GM18508 (cell line): Measurements from ENCODE around the gene EDNRB.

Source experiments
- ATAC-seq: cut with Tn5 transposase; IDR thresholded peaks from one replicate; pipeline ENCODE4 v1.9.1; 2021; ENCODE audit warnings: moderate number of reproducible peaks; ENCODE audit not compliant: insufficient read depth, unreplicated experiment

Gene EDNRB

DNA sequence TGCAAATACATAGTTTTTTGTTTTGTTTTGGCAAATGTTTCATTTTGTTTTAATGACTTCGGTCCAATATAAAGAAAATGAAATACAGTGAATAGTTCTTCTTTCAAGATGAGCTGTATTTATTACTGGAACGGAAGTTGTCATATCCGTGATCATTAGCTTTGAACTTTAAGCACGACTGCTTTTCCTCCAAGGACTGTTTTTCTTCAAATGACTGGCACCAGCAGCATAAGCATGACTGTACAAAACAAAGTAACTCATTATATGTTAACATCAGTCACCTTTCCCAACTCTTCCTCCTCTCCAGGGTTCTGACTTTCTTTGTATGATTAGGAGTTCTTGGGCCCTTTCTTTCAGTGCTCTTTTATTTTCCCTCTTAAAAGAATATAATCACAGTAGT lies 20.5 kb downstream of the EDNRB start:
- ATAC-seq = peak; percentile 97

DNA sequence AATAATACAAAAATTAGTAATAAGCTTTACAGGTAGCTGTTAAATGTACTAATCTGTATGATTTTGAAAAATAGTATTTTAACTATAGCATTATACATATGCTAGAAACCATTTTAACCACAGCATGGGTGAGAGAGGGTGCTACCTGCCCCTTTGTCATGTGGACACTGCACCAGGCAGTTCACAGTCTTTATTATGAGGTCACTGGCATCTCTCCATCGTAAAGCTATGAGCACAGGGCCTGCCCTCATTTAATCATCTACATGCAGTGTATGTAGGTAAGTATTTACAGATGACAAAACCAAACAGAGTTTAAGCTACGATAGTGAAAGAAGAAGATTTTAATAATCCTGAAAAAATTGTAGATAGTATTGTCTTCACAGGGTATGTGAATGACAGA lies 21.7 kb downstream of the EDNRB start:
- no peak for ATAC-seq

DNA sequence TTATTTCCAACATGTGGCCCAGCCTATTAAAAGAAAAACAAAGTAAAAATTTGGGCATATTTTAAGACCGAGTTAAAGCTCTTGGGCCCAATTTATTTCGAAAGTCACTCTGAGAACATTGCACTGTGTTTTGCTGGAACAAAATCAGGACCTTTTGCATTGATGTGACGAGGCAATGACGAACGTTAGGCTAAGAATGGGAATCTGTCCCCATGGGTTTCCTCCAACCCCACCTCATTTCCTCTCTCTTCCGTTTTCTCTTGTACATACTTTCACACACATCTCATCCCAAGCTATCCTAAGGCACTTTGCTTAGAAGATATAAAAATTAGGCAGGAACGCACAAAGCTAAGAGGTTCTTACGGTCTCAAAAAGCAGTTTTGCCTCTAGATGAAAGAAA lies 22.1 kb downstream of the EDNRB start:
- no peak for ATAC-seq

DNA sequence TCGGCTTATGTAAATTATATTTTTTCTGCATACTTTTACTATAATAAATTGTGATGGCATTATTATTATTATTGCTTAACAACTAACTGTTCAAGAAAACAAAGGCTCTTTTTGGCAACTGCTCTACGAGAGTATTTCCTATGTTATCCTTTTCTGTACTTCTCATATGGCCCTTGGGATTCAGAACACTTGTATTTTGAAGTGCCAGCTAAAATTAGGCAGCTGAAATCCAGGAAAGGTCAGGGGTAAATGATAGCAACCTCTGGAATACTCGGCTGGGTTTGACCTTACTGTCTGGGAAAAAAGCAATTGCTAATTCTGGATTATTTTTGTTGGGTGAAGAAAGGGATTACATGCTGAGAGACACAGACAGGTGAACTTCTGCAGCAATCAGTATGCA lies 23.9 kb downstream of the EDNRB start:
- ATAC-seq = no peak

DNA sequence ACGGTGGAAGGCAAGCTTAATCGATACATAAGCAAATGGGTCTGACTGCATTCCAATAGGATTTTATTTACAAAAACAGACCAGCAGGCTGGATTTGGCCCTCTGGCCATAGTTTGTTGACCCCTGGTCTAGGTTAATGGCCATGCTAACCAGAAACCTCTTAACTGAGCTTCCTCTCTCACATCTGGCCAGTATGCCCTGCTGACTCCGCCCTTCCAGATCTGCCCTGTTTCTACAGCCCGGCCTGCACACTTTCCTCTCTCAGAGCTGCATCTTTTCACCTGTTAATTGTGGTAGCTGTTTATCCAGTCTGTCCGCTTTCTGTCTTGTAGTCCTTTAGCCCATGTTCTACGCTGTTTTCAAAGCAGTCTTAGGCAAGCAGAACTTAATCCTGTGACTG lies 25.6 kb downstream of the EDNRB start:
- ATAC-seq = no peak

DNA sequence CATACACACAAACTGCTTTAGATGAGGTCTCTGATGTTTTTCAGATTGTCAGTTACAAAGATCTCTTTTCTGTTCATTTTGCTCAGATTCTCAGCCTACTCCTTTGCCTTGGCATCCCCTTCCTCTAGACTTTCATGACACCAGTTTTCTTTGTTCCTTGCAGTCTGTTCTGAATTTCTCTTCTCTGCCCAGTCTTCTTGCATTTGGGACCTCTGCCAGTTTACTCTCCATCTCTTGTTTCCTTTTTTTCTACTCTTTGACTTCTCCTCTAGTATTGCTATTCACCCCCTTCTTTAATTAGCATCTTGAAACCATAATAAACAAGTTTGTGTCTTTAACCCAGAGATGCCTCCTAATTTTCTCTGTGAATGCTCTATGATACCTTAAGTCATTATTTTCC lies 26.1 kb downstream of the EDNRB start:
- ATAC-seq = no peak

DNA sequence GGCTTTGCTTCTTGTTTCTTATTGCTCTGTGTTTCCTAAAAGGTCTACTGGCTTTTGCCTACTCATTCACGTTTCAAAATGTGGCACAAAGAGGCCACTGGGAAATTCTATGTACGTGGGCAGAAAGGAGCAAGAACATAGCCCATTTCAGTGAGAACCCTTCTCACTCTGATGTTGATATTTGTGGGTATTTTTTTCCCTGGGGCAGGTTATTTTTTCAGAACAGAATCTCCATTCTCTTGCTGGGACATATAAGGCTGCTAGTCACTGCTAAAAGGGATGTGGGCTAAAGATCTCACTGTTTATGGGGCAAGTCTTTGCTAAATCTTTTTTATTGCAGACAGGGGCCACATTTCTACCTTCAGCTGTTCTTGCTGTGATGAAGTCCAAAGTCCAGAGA lies 27.1 kb downstream of the EDNRB start:
- ATAC-seq = no peak

DNA sequence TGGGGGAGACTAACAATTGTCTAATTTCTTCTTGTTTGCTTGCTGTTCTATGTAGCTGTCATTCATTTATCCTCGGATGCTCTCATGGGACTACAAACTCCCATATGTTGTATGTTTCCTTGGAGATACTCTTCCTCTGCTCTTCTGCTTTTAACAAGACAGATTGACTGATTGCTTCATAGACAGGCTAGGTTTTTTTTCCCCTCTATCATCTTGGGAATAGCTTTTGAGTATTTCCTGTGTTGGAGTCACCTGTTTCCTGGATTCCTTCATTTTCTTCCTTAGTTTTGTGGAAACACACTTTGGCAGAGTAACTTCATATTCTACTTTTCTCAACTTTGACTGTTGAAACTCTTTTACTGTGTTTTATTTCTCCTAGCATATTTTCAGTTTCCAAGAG lies 27.6 kb downstream of the EDNRB start:
- no peak for ATAC-seq

DNA sequence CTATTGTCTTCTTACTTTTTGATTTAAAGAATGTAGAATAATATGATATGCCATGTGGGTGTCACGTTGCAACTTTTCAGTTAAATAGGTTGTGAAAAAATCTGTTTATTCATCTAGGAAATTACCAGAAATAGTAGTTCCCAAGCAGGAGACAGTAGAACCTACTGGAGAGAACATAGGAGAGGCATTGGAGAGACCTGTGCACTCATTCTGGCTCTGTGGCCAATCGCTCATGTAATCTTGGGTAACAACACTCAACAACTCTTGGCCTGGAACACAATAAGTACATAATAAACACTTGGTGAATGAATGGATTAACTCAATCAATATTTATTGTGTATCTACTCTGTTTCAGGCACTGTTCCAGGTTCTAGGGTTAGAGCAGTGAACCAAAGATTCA lies 35.3 kb downstream of the EDNRB start:
- ATAC-seq = no peak

DNA sequence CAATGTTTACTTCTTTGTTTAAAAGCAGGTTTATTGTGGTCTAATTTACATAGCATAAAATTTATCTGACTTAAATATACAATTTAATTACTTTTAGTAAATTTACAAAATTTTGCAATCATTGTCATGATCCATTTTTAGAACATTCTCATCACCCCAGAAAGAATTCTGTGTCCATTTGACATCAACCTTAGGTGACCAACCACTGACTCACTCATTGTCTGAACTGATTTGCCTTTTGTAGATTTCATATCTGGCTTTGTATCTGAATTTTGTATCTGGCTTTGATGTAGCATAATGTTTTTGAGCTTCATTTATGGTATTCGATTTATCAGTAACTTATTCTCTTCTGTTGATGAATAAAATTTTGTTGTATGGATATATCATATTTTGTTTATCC lies 40.4 kb downstream of the EDNRB start:
- no peak for ATAC-seq

DNA sequence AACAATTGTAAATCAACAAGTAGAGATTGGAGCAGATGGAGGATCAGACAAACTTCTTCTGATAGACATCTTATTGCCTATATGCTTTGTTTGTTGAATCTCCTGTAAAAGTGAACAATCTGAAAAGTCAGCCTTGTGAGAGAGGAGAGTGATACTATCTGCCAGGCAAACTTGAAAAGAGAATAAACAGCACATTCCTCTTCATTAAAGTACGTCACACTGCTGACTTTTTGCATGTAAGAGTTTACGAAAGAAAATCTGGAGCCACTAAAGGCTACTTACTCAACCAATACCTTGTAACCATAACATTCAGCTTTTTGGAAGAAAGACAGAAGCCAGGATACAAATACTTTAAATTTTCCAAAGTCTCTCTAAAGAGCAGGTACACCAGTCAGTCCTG lies 42.5 kb downstream of the EDNRB start:
- no peak for ATAC-seq

DNA sequence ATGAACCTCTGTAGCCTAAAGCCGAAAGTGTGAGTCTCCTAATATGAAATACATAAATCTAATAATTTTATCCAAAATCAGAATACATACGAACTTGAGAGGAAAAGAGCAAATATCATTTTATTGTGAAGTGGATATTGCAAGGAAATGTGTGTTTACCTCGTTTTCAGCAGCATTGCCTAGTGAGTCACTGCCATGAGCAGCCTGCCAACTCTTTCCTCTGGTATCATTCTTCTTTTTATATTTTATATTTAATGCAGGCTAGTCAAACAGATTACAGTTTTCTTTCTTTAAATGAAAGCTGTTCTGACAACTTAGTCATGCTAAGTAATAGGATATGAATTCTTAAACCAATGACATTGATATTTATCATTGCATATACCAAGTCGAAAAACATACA lies 44.2 kb downstream of the EDNRB start:
- no peak for ATAC-seq

DNA sequence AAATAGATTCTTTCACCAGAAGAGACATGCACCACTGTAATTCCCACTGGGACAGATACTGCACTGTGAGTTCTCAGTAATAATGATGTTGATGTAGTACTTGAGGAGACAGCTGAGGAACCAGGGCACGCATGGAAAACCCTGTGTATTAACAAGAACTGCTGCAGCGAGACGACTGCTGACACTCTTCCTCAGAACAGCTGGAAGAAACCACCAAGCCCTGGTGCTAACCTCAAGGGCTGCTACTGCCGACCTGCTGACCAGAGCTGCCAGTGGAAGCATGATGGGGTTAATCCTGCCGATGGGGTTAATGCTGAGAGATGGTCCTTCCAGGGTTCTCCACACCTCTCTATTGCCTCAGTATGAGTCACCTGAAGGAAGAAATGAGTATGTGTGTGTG lies 45.6 kb downstream of the EDNRB start:
- no peak for ATAC-seq

DNA sequence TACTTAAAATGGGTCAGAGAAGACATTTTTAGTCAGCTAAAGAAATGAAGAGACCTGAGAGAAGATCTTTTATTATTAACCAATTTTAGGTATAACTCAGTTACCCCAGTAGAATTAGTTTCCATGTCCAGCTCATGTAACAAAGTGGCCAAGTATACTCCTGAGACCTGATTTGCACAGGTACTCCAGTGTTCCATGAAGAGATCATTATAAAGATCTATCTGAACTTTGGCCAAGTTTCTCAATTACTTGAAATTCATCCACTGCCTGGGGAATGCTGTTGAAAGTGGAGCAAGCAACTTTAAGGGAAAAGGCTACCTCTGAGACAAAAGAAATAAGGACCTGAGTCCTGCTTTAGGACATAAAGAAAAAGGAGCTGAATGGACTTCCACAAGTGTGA lies 47.0 kb downstream of the EDNRB start:
- no peak for ATAC-seq

DNA sequence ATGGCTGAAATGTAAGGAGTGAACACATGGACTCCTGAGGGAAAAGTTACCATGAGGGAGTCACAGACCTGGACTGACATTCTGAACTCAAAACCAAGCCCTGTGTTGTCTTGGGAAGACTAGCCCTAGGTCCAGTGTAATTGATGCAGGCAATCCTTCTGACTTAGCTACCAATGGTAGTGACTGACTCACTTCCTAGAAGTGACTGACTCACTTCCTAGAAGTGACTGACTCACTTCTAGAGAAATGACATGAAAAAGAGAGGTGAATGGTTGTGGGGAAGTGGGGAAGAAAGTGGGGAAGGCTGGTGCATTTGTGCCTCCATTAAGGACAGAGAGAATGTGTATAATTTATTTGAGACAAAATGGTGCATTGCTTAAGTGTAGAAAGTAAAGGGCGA lies 49.9 kb downstream of the EDNRB start:
- ATAC-seq = no peak

DNA sequence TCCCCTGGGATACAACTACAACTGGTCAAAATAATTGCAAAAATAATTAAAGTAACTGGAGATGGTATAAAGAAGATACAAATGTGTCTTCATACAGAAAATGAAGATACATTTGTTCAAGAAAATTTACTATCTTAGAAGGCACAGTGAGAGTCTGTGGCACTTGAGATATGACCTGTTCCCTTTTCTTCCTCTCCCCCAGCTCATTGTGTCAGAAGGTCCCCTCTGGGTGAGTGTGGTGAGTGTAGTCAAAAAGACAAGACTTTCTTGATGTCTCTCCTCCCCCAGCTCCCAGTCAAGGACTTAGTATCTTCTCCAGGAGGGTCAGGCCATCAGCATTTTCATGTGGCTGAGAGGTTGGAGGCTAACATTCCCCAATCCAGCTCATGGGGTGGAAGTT lies 51.7 kb downstream of the EDNRB start:
- ATAC-seq = no peak

DNA sequence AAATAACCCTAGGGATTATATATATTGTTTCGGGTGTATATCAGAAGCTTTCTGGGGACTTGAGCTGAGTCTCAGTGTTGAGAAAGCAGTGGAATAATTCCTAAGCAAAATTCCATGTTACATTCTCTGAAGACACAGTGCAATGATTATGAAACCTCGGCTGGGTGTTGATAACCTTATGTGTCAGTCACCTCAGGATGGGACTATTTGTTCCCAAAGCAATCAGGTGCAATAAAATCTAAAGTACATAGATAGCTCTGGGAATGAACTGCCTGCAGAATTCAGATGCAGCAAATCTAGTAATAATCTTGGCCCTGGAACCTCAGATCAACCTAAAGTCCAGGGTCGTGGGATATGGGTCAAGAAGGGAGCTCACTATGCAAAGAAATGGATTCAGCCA lies 53.0 kb downstream of the EDNRB start:
- ATAC-seq = no peak

DNA sequence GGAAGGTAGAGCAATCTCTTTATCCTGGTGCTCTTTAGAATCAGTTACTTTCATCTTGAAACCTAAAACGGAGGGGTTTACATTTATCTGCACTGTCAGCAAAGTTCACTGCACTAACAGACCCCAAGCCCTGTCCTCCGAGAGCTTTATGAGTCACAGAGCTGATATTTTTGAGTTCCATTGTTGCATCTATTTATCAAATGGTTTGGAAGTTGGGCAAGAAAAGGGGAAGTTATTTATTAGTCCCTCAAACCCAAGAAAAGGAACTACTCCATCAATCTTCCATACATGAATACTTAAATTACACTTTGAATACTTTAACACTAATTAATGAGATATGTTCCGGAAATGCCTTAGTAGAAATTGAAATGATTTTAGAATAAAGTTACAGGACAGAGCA lies 55.5 kb downstream of the EDNRB start:
- ATAC-seq = no peak

DNA sequence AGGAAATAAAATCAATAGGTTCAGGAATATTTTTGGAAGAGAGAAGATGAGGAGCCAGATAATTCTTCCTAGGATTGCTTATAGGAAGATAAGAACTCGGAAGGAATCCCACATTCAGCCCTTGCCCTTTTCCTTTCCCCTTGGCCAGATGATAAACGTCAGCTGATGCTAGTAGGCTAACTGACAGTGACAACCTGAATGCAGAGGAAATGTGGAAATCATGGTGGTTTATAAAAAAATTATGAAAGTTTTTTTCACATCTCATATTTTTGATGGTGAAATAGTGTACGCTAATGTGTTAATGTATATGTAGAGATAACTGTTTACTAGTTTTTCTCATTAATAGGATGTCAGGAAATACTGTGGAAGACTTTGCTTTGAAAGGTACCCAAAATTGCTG lies 56.9 kb downstream of the EDNRB start:
- ATAC-seq = no peak

DNA sequence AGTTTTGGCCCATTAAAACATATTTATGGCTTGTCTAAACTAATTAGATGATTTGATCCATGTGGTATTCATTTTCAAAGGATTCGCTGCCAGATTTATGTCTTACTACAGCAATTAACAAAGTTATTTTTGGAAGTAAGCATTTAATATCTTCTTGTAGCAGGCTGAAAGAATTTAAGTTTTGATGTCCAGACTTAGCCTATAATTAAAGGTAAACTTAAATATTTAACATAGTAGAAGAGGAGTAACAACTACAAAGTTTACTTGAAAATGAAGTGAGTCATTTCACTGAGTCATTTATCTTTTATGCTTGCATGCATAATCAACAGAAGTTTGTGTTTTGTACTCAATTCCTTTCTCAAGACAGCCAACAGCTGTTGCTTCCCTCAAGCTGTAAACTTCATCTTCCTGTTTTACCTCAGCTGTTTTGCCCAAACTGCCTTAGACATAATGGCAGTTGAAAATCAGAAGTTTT lies 58.1 kb downstream of the EDNRB start:
- no peak for ATAC-seq

DNA sequence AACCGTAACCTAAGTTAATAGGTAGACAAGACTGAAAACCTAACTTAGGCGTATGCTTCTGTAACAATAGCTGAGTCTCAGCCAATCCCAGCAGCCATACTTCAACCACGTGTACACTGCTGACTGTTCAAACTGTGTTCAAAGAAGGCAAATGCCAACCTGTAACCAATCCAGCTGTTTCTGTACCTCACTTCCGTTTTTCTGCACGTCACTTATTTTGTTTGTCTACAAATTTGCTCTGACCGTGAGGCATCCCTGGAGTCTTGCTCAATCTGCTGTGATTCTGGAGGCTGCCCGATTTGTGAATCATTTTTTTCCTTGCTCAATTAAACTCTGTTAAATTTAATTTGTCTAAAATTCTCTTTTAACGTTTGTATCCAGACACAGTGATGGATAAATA lies 59.2 kb downstream of the EDNRB start:
- ATAC-seq = no peak

DNA sequence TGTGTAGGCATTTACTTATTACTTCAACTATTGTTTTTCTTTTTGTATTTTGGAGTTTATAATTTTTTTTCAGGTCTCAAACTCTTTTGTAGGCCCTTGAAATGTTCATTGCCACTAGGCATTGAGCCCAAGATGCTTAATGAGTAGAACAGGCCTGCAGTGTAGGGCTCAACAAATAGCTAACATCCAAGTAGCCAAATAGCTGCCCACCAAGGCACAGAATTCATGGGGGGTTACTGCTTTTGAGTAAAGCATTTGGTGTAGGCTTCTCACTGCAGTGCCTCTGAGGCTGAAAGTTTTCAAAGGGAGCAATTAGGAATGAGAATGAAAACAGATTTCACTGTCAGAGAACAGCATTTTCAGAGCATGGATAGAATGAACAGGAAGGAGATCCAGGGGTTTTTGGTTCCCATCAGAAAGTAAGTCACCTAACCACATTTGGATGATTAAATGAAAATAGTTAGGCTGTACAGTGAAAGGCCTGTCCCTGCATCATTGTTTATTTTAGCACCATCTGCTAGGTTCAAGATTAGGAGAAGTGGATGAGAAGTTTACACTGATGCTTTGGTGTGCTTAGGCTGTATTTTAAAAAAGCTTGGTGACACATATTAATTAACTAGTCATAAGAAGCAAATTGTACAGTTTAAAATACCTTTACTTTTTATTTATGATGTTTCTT lies 61.0 kb downstream of the EDNRB start:
- ATAC-seq = no peak

DNA sequence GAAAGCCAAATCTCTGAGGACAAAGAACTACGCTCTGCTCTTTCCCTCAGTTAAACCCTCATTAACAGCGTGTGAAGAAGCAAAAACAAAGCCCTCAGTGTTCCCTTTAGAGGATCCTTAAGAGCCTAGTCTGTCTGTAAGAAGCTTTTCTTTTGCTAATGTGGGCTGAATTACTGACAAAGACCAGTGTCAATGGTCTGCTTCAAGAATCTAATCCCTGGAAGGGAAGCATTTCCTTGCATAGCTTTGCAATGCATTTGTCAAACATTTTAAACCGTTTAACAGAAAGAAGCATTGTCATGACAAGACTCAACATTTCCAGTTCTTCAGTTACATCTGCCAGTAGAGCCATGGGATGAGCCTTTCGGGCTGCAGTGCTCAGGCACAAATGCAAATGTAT lies 64.9 kb downstream of the EDNRB start:
- no peak for ATAC-seq
